ENCODE measurements around the gene ZNF775.
A peak's percentile ranks its signal among the peaks of the same experiment; 100 is the strongest.

ZNF775 gene

GRCh38 chr7:150378853-150379440, at the start of gene ZNF775:
ZNF775 (plus strand) TSS chr7:150379330; CDS start chr7:150388471, 9,141 bp downstream.
- DNase-seq (ENCODE audit: low read depth): peak; percentile 55
- peak within 1 kb of the TSS; percentile 88 for H3K4me3 ChIP-seq (ENCODE audit: control insufficient read depth, low read depth, low read length)
- no peak for TF ChIP-seq CTCF (IDR thresholded peaks at IDR 0.05; ENCODE audit: control insufficient read depth, insufficient read depth, low read depth, low read length, missing control alignments)

- no peak for DNase-seq (ENCODE audit: low read depth)
- TF ChIP-seq CTCF (IDR thresholded peaks at IDR 0.05; ENCODE audit: control insufficient read depth, insufficient read depth, low read depth, low read length, missing control alignments): no peak
- no peak overlapping the region for H3K4me3 ChIP-seq (ENCODE audit: control insufficient read depth, low read depth, low read length)
Observed at GRCh38 chr7:150329331-150330120, 49.6 kb upstream of the ZNF775 start.

- TF ChIP-seq CTCF (IDR thresholded peaks at IDR 0.05; ENCODE audit: control insufficient read depth, insufficient read depth, low read depth, low read length, missing control alignments): no peak
- no peak overlapping the region for H3K4me3 ChIP-seq (ENCODE audit: control insufficient read depth, low read depth, low read length)
- DNase-seq (ENCODE audit: low read depth): no peak
Observed at GRCh38 chr7:150330211-150330885, 48.8 kb upstream of the ZNF775 start.

GRCh38 chr7:150332852-150333635, 46.1 kb upstream of the ZNF775 start:
- TF ChIP-seq CTCF (IDR thresholded peaks at IDR 0.05; ENCODE audit: control insufficient read depth, insufficient read depth, low read depth, low read length, missing control alignments): no peak
- no peak for DNase-seq (ENCODE audit: low read depth)
- H3K4me3 ChIP-seq (ENCODE audit: control insufficient read depth, low read depth, low read length): no peak overlapping the region

GRCh38 chr7:150333659-150334058, 45.5 kb upstream of the ZNF775 start:
- no peak for DNase-seq (ENCODE audit: low read depth)

More at GRCh38 chr7:150333659-150334058, 45.5 kb upstream of the ZNF775 start:
- no peak for TF ChIP-seq CTCF (IDR thresholded peaks at IDR 0.05; ENCODE audit: control insufficient read depth, insufficient read depth, low read depth, low read length, missing control alignments)
- H3K4me3 ChIP-seq (ENCODE audit: control insufficient read depth, low read depth, low read length): no peak overlapping the region

Data from AG09309 (cell line).